HT1080 (cell line): Measurements from ENCODE around the gene SPTBN4. TPM values are rescaled to one million over a fixed set of nuclear protein-coding genes. Genes with fewer than 3 reads are reported as not detected.

Experiments used
- DNase-seq: peaks from one replicate; pipeline ENCODE4 v3.0.0-alpha.2; 2015; ENCODE audit warnings: low read depth
- total RNA-seq: library from RNA; depleted of rRNA; stranded (reverse); fragments of >200 nt; shearing (Covaris generic); gene quantifications from 2 replicates; pipeline ENCODE4 v1.2.3, GENCODE V29; 2014

Gene SPTBN4
- total RNA-seq, 1 experiment from 2014 or later = not detected

DNA sequence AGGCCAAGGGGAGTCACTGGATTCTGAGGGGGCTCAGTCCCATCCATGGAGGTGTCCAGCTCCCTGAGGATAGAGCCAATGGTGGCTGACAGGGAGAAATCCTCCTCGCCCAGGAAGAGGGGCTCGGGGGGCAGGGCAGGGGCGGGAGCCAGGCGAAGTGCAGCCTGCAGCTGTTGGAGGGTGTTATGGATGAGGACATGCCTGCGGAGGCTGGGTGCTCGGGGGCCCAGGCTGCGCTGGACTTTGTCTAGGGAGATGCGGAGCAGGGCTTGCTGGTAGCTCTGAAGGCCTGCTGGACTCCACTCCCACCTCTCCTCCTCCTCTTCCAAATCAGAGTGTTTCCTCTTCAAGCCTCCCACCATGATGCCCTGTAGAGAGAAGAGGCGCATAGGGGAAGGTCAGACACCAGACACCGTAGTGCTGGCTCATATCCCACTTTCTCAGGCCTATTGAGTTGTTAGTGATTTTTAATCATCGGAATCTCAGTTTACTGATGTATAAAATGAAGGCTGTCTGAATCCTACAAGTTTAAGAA is 25.0 kb upstream of the SPTBN4 start:
- no peak for DNase-seq

DNA sequence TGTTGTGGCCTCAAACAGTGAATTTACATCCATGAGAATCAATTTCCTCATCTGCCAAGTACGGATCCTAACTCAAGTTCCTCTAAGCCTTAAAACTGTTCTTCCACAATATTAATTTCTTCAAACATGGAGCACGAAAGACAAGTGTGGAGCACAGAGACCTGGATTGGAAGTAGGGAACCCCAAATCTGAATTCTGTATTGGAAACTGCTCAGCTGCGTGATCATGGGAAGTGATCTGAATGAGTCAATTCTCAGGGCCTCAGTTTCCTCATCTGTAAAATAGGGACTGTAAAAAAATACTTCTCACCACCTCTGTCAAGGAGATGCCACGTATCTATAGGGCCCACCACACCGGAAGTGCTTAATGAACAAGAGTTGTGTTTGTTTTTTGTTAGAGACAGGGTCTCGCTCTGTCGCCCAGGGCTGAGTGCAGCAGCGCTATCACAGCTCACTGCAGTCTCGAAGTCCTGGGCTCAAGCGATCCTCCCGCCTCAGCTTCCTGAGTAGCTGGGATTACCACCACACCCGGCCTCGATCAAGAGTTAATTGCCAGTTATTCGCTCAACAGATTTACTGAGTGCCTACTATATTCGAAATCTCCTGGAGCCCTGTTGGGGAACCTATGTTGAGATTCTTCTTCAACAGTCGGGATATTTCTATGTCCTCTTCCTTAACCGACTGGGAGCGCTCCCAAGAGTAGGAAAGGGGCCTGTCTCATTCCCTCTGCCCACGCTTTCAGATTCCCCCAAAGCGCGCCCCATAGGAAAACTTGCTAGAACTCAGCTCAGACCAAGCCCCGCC is 24.3 kb upstream of the SPTBN4 start:
- no peak for DNase-seq

DNA sequence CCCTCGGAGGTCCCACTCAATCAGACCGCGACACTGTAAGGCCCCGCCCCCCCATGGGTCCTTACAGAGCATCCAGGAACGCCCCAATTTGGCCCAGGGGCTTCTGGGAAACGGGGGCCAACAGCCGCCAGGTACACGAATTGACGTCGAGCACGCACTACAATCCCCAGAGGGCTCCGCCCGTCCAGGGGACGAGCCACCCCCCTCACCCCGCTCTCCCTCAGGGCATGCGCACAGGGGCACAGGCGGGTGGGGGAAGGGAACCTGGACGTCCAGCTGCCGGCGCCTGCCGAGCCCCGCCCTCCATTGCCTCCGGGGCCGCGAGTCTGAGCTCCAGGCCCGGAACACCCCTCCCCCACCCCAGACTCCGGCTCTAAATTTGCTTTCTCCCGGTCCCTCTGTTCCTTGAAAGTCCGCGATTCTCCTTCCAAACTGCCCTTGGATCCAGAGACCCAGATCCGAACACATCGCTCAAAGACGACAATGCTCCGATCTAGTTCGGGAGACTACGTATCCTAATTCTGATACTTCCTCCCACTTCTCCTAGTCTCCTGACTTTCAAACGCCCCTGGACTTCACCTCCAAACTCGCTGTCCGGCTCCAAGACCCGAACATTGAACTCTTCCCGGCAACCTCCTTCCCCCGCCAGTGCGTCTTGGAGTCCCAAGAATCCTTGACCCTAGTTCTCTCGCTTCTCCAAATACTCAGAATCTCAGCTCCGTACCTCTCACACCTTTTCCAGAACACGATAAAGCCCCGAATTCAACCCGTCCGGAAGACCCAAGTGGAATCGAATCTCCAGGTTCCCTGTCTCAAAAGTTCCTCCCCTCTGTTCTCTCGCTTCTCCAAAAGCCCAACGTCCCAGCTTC is 23.4 kb upstream of the SPTBN4 start:
- DNase-seq = peak; percentile 100

DNA sequence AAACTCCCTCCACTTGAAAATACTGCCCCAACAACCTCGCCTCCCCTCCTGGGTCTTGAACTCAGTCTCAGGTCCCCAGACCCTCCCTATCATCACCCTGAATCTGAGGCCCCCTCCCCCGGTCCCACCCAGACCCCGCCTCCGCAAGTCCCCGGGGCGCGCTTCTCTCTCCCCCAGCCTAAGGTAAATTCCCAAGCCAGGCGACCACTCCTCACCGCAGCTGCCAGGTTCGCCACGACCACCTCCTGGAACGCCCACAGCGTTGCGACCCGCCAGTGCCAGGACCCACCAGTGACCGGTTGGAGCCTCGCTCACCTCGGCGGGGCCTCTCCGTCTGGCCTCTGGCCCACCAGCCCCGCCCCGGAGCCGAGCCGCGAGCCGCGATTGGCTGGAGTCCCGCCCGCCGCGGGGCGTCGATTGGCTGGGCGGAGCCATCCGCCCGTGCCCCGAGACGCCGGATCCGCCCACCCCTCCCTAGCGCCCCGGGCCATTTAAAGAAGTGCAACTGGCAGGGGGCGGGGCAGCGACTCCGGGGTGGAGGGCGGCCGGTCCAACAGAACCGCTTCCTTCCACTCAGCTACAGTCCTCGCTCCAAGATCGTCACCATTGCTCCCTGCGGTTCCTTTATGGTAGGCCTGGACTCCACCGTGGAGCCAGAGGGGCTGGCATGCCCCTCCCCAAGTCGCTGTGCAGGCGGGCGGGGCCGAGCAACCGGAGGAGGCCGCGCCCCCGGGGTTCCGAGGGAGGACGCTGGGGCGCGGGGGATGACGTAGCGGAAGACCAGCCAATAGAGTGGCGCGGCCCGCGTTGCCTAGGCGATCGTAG is 22.6 kb upstream of the SPTBN4 start, which contains the start of gene SERTAD3:
Gene SERTAD3 (minus strand): TSS at position 336 of the 825 bp plus-strand sequence. CDS start 2,255 bp downstream, outside the sequence.
- peak; percentile 90 for DNase-seq

DNA sequence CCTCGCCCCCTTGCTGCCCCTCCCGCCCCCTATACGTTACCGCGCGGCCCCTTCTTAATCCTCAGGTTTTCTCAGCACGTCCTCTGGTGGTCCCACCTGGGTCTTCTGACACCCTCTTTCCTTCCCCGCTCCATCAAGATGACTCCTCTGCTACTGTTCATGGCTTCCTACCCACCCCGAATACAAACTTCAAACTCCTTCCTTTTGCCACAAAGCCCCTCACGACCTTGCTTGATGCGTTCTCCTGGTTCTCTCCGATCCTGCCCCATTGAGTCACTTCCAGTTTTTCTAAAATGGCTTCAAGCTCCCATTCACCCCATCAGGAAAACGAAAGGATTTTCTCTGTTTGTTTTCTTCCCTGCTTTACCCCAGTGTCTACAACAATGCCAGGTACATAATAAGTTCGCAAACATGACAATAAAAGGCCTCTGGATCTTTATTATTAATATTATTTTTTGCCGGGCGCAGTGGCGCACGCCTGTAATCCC is 21.9 kb upstream of the SPTBN4 start:
- no peak for DNase-seq

DNA sequence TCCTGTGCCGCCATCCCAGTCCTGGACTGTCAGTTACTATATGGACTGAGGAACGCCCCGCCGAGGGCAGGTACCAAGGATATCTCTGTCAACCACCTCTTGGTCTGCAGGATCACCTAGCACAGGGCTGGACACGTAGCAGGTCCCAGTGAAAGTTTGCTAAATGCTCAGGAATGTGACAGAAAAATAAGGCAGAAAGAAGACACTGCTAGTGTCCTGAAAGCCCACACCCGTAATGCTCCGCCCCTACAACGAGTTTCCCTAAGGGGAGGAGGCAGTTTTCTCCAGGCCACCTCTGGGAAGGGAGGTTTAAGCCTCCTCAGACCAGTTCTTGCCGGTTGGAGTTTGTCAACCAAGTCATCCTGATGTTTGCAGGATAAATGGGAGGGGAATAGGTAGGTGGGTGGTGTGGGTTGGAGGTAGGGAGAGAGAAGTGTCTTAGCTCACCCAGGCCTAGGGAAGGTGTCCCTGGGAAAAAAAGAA is 21.0 kb upstream of the SPTBN4 start:
- DNase-seq = peak; percentile 17

DNA sequence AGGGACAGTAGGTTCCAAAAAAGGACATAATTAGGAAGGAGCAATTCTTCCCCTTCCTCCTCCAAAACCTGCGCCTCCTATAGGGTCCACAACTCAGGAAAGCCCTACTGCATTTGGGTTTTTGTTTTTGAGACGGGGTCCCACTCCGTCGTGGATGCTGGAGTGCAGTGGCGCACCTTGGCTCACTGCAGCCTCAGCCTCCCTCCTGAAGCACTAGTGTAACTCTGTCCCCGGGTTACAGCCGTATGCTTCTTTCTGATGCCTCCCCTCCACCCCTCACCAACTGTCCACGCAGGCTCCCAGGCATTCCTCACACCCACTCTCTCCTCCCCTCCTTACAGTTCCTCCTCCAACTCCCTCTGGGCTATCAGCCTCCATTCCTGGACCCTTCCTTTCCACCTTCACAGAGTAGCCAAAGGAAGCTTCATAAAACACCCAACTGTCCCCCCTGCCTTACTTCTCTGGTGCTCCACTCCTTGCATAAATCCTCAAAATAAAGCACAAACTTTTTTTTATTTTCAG is 20.5 kb upstream of the SPTBN4 start:
- no peak for DNase-seq

DNA sequence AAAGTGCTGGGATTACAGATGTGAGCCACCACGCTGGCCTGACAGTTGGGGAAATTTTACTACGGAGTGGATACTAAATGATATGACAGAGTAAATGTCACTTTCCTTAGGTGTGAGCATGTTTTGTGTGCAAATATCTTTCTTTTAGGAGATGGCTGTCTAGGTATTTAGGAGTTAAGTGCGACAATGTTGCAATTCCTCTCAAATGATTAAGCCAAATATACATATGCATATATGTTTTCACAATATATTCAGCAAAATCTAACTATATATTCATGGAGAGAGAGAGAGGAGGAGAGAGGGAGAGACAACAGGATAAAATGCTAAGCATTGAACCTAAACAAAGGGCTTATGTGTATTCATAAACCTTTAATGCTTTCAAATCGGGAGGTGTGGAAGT is 17.3 kb upstream of the SPTBN4 start:
- DNase-seq = no peak

DNA sequence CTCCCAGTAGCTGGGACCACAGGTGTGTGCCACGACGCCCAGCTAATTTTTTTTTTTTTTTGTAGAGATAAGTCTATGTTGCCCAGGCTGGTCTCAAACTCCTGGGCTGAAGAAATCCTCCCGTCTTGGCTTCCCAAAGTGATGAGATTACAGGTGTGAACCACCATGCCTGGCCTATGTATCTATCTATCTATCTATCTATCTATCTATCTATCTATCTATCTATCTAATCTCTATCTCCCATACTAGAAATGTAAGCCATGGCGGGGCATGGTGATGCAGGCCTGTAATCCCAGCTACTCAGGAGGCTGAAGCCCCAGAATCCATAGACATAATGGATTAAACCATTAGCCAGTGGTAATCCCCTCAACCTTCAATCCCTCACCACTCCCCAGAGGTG is 16.1 kb upstream of the SPTBN4 start:
- no peak for DNase-seq

DNA sequence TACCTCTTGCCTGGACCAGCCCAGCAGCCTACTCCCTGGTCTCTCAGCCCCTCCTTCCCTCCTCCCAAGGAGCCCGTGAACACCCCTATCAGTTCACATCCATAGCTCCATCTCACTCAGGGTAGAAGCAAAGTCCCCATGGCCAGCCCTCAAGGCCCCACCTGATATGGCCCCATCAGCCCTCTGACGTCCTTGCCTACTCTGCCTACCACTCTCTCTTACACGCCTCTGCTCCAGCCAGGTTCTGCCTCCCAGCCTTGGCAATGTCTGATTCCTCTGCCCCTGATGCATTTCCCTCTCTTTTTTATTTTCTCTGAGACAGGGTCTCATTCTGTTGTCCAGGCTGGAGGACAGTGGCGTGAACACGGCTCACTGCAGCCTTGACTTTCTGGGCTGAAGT is 14.8 kb upstream of the SPTBN4 start:
- no peak for DNase-seq

DNA sequence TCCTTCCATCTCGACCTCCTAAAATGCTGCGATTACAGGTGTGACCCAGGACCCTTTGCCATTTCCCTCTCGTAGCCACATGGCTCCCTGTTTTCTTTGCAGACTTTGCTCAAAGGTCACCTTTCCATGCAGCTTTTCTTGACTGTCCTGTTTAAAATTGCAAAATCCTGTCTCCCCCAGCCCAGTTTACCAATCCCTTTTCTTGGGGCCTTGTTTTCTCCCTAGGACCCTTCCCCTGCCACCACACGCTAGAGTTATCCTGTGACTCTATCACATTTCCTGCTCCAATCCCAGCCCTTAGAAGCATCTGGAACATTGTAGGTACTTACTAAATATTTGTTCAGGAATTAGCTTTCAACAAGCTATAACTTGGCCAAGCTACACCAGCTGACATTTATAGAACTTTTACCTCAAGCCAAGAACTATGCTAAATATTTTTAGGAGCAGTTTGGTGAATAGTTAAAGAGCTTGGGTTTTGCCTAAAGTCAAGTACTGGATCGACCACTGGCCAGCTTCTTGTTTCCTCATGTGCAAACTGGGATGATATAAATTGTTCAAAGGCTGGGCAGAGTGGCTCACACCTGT is 13.6 kb upstream of the SPTBN4 start:
- DNase-seq = no peak

DNA sequence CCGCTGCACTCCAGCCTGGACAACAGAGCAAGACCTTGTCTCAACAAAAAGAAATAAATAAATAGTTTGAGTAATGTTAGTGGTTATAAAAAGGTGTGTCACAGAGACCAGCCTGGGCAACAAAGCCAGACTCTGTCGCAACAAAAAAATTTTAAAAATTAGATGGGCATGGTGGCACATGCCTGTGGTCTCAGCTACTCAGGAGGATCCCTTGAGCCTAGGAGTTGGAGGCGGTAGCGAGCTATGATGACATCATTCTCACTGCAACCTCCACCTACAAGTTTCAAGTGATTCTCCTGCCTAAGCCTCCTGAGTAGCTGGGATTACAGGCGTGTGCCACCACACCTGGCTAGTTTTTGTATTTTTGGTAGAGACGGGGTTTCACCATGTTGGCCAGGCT is 12.9 kb upstream of the SPTBN4 start:
- peak; percentile 29 for DNase-seq

DNA sequence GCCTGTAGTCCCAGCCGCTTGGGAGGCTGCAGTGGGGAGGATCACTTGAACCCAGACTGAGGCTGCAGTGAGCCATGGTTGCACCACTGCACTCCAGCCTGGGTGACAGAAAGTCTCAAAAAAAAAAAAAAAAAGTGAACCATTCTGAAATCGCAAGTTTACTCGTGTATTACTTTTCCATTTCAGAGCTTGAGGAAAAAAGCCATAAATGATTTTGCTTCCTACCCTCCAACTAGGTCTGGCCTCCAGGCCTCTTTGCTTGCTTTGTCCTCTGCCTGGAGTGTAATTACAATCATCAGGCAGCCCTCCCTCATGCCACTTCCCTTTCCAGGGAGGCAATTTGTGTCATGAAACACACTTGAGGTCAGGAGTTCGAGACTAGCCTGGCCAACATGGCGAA is 9.8 kb upstream of the SPTBN4 start:
- DNase-seq = no peak

DNA sequence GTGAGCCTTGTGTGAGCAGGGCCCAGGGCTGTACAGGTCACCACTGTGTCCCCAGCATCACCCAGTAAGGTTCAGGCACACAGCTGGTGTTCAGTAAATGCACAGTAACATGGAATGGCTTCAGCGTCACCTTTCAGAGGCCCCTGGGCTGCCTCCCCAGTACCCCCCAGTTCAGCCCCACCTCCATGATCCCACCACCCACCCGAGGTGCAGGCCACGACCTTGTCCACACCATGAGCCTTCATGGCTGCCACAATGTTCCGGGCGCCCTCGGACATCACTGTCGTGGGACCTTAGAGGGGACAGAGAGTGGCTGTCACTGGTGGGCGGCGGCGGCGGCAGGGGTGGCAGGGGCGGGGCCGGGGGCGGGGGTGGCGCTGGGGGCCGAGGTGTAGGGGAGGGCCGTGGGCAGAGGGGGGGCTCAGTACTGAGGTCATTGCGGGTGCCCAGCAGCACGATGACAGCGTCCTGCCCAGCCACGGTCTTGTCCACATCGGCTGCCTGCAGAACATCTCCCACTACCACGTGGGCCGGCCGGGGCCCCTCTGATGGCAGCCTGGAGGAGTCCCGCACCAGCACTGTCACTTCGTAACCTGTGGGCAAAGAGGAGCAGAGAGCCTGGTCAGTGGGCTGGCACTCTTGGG is 8.7 kb upstream of the SPTBN4 start:
- DNase-seq = no peak

DNA sequence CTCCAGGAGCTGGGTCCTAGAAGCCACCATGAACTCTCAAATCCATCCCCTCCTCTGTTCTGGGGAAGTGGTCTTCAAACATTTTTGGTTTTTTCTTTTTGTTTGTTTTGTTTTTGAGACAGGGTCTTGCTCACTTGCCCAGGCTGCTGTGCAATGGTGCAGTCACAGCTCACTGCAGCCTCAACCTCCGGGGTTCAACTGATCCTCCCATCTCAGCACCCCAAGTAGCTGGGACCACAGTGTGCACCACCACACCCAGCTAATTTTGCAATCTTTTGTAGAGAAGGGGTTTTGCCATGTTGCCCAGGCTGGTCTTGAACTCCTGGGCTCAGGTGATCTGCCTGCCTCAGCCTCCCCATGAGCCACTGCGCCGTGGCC is 8.2 kb upstream of the SPTBN4 start:
- DNase-seq = no peak

DNA sequence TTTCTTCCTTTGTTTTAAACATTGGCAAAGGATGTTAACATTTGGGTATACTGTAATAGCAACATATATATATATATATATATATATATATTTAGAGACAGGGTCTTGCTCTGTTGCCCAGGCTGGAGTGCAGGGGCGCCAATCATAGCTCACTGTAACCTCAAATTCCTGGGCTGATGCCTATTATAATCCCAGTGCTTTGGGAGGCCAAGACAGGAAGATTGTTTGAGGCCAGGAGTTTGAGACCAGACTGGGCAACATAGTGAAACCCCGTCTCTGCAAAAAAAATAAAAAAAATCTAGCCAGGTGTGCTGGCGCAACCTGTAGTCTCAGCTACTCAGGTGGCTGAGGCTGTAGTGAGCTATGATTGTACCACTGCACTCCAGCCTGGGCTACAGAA is 6.6 kb upstream of the SPTBN4 start:
- no peak for DNase-seq

DNA sequence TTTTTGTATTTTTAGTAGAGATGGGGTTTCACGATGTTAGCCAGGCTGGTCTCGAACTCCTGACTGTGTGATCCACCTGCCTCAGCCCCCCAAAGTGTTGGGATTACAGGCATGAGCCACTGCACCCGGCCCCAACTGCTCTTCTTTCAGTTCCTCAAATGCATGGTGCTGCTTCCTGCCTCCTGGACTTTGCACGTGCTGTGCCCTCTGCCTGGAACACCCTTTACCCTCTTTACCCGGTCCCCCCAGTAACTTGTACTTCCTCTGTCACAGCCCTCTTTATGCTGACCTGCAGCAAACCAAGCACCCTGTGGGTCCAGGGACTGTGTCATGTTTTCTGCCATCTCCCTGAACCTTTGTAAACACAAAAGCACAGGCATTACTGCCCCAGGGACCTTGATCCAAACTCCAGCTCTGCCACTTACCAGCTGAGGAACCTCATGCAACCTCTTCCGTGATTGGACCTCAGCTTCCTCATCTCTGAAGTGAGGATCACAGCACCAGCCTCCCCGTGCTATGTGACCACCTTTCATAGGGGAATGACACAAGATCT is 5.1 kb upstream of the SPTBN4 start:
- DNase-seq = no peak

DNA sequence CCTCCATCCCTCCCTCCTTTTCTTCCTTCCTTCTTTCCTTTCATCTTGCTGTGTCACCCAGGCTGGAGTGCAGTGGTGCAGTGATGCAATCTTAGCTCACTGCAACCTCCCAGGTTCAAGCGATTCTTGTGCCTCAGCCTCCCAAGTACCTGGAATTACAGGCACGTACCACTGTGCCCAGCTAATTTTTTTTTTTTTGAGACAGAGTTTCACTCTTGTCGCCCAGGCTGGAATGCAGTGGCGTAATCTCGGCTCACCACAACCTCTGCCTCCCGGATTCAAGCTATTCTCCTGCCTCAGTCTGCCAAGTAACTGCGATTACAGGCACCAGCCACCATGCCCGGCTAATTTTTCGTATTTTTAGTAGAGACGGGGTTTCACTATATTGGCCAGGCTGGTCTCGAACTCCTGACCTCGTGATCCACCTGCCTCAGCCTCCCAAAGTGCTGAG is 3.2 kb upstream of the SPTBN4 start:
- DNase-seq = peak; percentile 57
